Body of pancreas (tissue), 4 donors: ENCODE data around the gene SH2B3.

Experiments
- POLR2A ChIP-seq, 3 donors: fragments of 450-650 bp; IDR thresholded peaks; one replicate each; pipeline ENCODE4 v1.6.1; 2016; ENCODE audit warnings: antibody characterized with exemption in 3 of 3, mild to moderate bottlenecking in 2 of 3
- TF ChIP-seq, protein P1 (sequence below), 7 experiments: fragments of 450-650 bp in 4 of 7; fragments of 200-600 bp in 3 of 7; sonication (generic) in 3 of 7; IDR thresholded peaks; one replicate each; pipeline ENCODE4 v1.5.1; 2016 to 2019; ENCODE audit warnings: antibody characterized with exemption in 7 of 7

DNA sequence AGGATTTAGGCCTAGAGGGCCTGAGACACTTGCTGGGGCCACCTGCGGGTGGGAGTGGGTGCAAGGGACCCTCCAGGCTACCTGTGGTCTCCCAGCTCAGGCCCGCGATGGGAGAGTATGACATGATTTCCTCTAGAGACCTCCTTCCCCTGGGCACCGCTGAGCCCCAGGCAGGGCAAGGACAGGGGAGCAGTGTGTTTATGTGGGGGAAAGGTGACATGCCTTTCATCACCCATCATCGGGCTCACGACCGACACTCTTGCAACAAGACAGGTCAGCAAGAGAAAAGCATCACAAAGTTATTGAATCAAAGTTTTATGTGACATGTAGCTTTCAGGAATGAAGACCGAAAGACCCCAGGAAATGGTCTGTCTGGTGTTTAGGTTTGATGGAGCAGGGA, 19.9 kb downstream of the SH2B3 start:
- TF ChIP-seq, protein P1, sequence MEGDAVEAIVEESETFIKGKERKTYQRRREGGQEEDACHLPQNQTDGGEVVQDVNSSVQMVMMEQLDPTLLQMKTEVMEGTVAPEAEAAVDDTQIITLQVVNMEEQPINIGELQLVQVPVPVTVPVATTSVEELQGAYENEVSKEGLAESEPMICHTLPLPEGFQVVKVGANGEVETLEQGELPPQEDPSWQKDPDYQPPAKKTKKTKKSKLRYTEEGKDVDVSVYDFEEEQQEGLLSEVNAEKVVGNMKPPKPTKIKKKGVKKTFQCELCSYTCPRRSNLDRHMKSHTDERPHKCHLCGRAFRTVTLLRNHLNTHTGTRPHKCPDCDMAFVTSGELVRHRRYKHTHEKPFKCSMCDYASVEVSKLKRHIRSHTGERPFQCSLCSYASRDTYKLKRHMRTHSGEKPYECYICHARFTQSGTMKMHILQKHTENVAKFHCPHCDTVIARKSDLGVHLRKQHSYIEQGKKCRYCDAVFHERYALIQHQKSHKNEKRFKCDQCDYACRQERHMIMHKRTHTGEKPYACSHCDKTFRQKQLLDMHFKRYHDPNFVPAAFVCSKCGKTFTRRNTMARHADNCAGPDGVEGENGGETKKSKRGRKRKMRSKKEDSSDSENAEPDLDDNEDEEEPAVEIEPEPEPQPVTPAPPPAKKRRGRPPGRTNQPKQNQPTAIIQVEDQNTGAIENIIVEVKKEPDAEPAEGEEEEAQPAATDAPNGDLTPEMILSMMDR (IDR thresholded peaks at IDR 0.05), result no peak
- no peak for TF ChIP-seq POLR2A (IDR thresholded peaks at IDR 0.05)
